HG03520 (cell line): Measurements from ENCODE around the gene RSPH1.

Experiments used
- ATAC-seq: cut with Tn5 transposase; IDR thresholded peaks from one replicate; pipeline ENCODE4 v1.9.1; 2021; ENCODE audit warnings: mild to moderate bottlenecking, moderate library complexity; ENCODE audit not compliant: unreplicated experiment

RSPH1 gene

GRCh38 chr21:42496120-42496838, at the start of gene RSPH1:
TSS of gene RSPH1 (minus strand) at chr21:42496224. CDS start at chr21:42496186, 38 bp downstream.
- ATAC-seq: peak; percentile 97

GRCh38 chr21:42545745-42546144, 49.7 kb upstream of the RSPH1 start:
- no peak for ATAC-seq

DNA sequence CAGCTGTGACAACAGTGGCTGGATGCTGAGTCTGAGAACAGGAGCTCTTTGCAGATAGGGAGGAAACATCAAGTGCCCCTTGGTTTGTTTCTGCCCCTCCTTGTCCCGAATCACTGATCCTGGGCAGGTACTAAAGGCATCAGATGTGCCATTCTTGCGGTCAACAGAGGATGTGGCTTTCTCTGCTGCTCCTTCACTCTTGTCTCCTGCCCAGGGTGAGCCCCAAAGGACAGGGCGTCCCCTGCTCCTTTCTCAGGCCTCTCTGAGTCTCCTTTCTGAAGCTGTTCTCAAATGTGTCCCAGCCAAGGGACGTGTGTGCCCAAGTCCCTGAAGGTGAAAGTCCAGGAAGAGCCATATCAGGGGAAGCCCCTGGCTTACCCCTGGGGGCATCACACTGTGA, 49.3 kb upstream of the RSPH1 start:
- no peak for ATAC-seq

GRCh38 chr21:42544544-42544943, 48.5 kb upstream of the RSPH1 start:
- ATAC-seq: no peak

DNA sequence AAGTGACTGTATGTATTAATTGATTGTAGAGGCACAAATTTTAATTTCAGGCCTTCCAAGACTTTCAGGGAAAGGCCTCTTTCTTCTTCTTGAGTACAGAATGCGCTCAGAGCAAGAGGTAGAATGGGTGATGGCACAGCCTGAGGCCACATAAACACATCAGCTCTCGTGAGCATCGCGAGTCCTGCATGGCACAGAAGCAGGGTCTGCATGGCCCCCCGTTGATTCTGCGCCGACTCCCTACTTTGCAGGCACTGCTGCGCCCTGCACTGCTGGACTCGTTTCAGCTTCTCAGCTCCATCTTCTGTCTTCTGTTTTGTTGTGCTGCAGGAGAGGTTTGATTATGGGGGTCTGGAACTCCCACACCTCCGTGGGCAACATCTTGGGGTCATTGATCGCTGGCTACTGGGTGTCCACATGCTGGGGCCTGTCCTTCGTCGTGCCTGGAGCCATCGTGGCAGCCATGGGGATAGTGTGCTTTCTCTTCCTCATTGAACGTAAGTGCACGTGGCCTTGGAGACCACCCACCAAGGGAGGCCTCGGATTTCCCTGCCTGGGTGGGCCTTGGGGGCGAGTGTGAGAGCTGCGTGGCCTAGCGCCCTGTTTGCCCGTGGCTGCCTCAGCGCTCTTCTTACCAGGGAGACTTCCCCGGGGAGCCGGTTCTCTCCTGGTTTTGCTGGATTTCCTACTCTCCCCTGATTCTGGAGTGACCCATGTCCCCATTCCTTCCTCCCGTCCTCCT, 47.3 kb upstream of the RSPH1 start:
- ATAC-seq: no peak

- ATAC-seq: no peak
Observed at GRCh38 chr21:42542596-42542995, 46.6 kb upstream of the RSPH1 start.

DNA sequence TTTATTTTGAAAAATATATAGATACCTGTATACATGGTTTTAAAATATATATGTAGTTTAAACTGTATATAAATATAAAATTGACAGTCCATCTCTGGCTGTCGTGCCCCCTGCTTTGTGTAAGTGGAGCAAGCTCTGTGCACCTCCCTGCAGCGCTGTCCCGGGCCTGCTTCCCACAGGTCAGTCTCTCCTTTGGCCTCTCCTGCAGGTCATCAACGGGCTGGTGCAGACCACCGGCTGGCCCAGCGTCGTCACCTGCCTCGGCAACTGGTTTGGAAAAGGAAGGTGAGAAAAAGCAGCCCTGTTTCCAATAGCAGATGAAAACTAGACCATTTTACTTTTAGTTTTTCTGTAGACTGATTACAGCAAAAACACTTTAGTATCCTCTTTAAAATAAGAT, 46.2 kb upstream of the RSPH1 start:
- ATAC-seq: no peak

DNA sequence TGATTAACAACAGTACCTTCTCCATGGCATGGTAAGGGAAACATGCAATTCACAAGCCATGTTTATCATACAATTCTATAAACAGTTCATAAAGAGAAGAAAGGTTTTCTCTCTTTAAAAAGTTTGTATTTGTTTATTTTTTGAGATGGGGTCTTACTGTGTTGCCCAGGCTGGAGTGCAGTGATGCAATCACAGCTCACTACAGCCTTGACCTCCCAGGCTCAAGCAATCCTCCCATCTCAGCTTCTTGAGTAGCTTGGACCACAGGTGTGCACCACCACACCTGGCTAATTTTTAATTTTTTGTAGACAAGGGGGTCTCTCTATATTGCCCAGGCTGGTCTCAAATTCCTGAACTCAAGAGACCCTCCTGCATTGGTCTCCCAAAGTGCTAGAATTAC, 45.6 kb upstream of the RSPH1 start:
- ATAC-seq: no peak

DNA sequence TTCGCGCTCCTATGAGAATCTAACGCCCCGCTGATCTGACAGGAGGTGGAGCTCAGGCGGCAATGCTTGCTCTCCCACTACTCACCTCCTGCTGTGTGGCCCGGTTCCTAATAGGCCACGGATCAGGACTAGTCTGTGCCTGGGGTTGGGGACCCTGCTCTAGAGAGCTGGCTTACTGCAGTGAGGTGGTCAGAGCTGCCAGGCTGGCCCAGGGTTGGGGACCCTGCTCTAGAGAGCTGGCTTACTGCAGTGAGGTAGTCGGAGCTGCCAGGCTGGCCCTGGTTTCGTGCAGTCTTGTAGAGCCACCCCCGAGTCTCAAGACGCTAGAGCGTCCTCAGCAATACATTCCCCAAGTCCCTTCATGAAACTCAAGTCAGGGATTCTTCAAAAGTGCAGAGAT, 45.1 kb upstream of the RSPH1 start:
- no peak for ATAC-seq

DNA sequence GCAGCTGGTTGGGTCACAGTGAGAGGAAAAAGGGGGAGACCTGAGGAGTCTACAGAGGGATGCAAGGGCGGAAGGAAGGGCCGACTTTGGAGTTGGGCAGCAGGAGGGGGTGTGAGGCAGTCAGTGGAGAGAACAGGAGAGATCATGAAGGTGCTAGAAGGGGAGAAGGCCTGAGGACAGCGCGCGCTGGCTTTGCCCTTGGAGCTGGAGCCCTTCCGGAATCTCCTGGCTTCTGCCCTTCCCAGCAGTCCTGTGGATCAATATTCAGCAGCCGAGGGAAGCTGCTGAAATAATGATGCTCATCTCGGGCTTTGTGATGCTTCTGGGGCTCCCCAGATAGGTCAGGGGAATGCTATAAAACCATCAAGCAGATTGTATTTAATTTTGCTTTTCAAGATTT, 44.4 kb upstream of the RSPH1 start:
- no peak for ATAC-seq

- ATAC-seq: no peak
Observed at GRCh38 chr21:42539931-42540343, 43.9 kb upstream of the RSPH1 start.

DNA sequence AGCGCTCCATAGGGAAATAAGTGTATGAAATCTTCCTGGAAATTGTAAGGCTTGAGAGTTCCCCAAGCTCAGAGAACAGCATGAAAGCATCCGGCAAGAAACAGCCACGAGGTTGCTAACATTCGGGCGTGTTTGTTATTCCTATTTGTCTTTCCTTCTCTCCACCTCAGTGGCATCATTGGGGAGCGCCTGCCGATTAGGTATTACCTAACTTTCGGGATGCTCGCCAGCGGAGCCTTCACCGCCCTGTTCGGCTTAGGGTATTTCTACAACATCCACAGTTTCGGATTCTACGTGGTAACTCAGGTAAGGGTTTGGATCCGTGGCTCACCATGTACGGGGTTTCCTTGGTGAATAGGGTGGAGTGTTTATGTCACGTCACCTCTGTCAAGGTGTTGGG, 43.3 kb upstream of the RSPH1 start:
- no peak for ATAC-seq

GRCh38 chr21:42538479-42539275, 42.7 kb upstream of the RSPH1 start:
- ATAC-seq: no peak

- ATAC-seq: no peak
Observed at GRCh38 chr21:42537106-42537742, 41.2 kb upstream of the RSPH1 start.

- no peak for ATAC-seq
Observed at GRCh38 chr21:42536601-42537000, 40.6 kb upstream of the RSPH1 start.

DNA sequence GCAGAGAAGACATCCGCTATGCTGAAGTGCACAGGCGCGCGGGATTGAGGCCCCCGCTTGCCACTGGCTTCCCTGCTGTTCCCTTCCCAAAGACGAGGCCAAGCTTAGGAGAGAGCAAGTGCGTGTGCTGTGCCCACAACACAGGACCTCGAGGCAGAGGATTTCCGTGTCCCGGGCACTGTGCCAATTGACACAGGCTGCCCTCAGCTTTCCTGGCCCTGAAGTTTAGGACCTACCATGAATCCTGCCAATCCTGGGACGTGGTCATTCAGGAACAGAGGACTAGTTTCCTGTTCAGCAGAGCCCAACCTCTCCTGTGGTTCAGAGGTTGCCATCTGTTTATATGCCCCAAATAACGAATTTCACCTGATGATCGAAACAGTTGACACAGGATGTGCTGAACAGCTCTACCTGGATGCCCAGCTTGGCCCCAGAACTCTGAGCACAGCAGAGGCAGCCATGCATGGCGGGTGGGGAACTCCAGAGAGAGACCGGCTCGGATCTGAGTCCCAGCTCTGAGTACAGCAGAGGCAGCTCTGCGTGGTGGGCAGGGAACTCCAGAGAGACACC, 39.7 kb upstream of the RSPH1 start:
- no peak for ATAC-seq

DNA sequence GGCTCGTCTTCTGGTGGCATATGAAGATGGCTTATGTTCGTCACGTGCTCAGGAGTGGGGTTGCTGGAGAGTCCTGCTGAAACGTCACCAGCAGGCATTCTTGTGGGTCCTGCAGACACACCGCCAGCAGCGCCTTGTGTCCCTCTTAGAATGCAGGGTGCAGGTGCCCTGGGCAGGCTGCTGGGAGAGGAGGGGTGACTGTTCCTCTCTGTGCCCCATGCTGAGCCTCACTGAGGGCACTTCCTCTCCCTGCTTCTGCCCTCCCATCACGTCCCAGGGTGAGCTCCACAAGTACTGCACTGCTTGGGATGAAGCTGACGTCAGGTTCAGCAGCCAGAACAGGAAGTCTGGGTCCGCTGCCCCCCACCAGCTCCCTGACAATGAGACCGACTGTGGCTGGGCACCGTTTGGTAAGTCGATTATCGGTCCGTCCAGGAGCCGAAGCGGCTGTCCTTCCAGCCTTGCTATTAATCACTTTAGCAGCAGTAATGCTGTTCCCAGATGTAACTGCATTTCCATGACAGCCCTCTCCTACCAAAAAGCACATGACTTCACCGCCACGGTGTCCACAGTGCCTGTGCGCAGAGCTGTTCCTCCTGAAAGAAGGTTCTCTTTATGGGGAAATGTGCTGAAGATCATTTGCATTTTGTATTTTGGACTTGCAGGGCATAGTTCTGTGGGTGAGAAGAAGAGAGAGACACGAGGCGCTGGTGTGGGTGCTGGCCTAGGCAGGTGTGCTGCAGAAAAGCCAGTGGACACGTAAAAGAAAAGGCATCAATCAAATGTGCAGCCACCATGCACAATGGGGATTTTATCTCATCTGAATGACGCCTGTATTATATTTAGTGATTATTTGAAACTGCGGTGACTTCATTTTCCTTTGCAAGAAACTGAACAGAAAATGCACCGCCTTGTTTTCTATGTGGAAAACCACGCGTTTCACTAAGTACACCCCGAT, 38.7 kb upstream of the RSPH1 start:
- ATAC-seq: no peak

DNA sequence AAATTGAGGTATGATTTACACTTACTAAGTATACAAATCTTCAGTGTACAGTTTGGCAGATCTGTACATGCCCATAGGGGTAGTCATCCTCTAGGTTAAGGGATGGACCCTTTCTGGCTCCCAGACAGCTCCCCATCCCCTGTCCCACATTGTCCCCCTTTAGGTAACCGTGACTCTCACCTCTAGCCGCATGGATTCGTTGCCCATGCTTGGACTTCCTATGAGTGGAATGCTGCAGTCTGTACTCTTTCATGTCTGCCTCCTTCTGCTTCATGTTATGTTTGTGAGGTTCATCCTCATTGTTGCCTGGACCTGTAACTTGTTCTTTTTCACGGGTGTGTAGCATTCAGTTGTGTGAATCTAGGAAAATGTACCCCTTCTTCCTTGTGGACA, 37.9 kb upstream of the RSPH1 start:
- ATAC-seq: no peak

GRCh38 chr21:42533306-42533962, 37.4 kb upstream of the RSPH1 start:
- ATAC-seq: no peak
